Uterus (tissue), 4 donors: ENCODE data around the gene REXO1. TPM values are rescaled to one million over a fixed set of nuclear protein-coding genes. Genes with fewer than 3 reads are reported as not detected.
"Not testable (repeated sequence)": the region's sequence is repeated elsewhere in the genome, so short reads cannot be mapped to it uniquely, and the experiment has no call there.

Source experiments
- DNase-seq, 2 donors: peaks; one replicate each; pipeline ENCODE4 v3.0.0-alpha.2; 2019 to 2020
- H3K27ac ChIP-seq, 2 donors: fragments of 200-600 bp; sonication (generic); 1 replicate in 1 of 2; 2 replicates in 1 of 2; pipeline ENCODE4 v1.5.1; 2016 to 2018
- H3K27me3 ChIP-seq, 2 donors: fragments of 200-600 bp; sonication (generic); one replicate each; pipeline ENCODE4 v1.5.1; 2018 to 2019; ENCODE audit warnings: control low read depth in 1 of 2
- H3K36me3 ChIP-seq, 2 donors: fragments of 200-600 bp; sonication (generic); one replicate each; pipeline ENCODE4 v1.5.1; 2019; ENCODE audit warnings: control low read depth in 1 of 2
- H3K4me1 ChIP-seq, 2 donors: fragments of 200-600 bp; sonication (generic); one replicate each; pipeline ENCODE4 v1.5.1; 2018 to 2019; ENCODE audit warnings: control low read depth in 1 of 2
- H3K4me3 ChIP-seq, 2 donors: fragments of 200-600 bp; sonication (generic); 1 replicate in 1 of 2; 2 replicates in 1 of 2; pipeline ENCODE4 v1.5.1; 2018 to 2019; ENCODE audit warnings: mild to moderate bottlenecking in 1 of 2
- H3K9me3 ChIP-seq, 2 donors: fragments of 200-600 bp; sonication (generic); one replicate each; pipeline ENCODE4 v1.5.1; 2019; ENCODE audit warnings: control low read depth in 1 of 2
- CTCF ChIP-seq, 4 experiments: fragments of 200-600 bp in 2 of 4; fragments of 450-650 bp in 2 of 4; sonication (generic) in 2 of 4; IDR thresholded peaks; one replicate each; pipeline ENCODE4 v1.5.1; 2016 to 2019; ENCODE audit warnings: antibody characterized with exemption in 4 of 4, mild to moderate bottlenecking in 2 of 4, moderate library complexity in 1 of 4
- POLR2A ChIP-seq, 2 donors: fragments of 450-650 bp; IDR thresholded peaks; one replicate each; pipeline ENCODE4 v1.6.1; 2016; ENCODE audit warnings: antibody characterized with exemption in 2 of 2, mild to moderate bottlenecking in 1 of 2, moderate library complexity in 1 of 2
- intact Hi-C: fragments of 100-400 bp; cut with DNase I; formaldehyde crosslinking; loops from one replicate; pipeline ENCODE4 v1.15.1; 2023; ENCODE audit warnings: low total_unique reads
- total RNA-seq, 4 donors: library from RNA; depleted of rRNA in 3 of 4; stranded (reverse); fragments of >200 nt in 3 of 4; gene quantifications; one replicate each; pipeline versions ENCODE4 v1.1.0 to v1.2.4, GENCODE V29; 2014 to 2023
- donor health status: DM: yes; HTN: yes; CAD: no.

REXO1 gene
- total RNA-seq, 4 donors from 2014 or later = 1.5 to 67.4 (median 25.1) TPM

DNA sequence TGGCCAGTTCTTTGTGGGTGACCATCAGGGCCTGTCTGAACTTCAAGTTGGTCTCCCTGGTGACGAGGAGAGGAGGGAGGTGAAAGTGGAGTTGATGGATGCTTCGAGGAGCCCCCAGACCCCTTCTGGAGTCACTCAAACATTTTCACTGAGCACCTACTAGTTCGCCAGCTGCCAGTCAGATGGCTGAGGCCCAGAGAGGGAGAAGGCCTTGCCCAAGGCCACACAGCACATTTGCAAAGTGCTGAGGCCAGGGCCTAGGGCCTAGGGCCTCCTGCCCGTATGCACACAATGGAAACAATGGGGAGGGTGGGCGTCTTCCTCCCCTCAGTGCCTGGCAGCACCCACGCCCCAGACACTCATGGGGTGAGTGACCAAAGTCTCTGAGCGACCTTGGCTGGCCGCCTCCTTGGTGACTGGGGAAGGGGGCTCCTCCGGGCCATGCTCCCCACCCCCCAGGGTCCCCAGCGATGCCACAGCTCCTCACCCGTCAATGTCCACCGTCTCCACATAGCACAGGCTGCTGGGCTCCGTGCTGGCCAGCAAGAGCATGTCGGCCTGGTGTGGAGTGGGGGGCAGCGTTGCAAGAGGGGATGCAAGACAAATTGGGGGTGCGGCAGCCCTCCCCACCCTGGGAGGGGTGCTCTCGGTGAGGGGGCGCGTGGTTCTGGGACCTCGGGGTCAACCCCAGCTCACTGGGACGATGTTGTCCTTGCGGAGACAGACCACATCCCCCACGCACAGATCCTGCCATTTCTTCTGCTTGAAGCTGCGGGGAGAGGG lies 42.7 kb downstream of the REXO1 start:
- Histone ChIP-seq H3K27me3 (no peaks in the 10 kb centered on the region), H3K9me3 (no peaks in the 10 kb centered on the region), H3K27ac (no peak overlapping the region), H3K36me3 (no peaks in the 10 kb centered on the region), H3K4me3 (no peak overlapping the region), H3K4me1 (no peaks in the 10 kb centered on the region)
- intact Hi-C loops = no loop called here
- no peak for TF ChIP-seq CTCF (IDR thresholded peaks at IDR 0.05)
- TF ChIP-seq POLR2A (IDR thresholded peaks at IDR 0.05) = no peak
- no peak for DNase-seq

GRCh38 chr19:1804858-1805257 lies 43.4 kb downstream of the REXO1 start:
- DNase-seq = no peak
- no peaks in the 10 kb centered on the region for H3K27me3 ChIP-seq

GRCh38 chr19:1799695-1800342 lies 48.5 kb downstream of the REXO1 start:
- no peaks in the 10 kb centered on the region for H3K4me1 ChIP-seq
- DNase-seq = no peak
- TF ChIP-seq POLR2A (IDR thresholded peaks at IDR 0.05) = no peak
- no peak for TF ChIP-seq CTCF (IDR thresholded peaks at IDR 0.05)
- H3K4me3 ChIP-seq = no peak overlapping the region
- H3K36me3 ChIP-seq = no peaks in the 10 kb centered on the region
- H3K9me3 ChIP-seq = no peaks in the 10 kb centered on the region
- intact Hi-C loops = no loop called here
- H3K27me3 ChIP-seq = no peaks in the 10 kb centered on the region
- no peak overlapping the region for H3K27ac ChIP-seq

More at GRCh38 chr19:1804858-1805257, 43.4 kb downstream of the REXO1 start:
- H3K4me1 ChIP-seq = no peaks in the 10 kb centered on the region
- no peak overlapping the region for H3K4me3 ChIP-seq
- H3K36me3 ChIP-seq = no peaks in the 10 kb centered on the region
- no peaks in the 10 kb centered on the region for H3K9me3 ChIP-seq
- no peak overlapping the region for H3K27ac ChIP-seq
- no peak for TF ChIP-seq CTCF (IDR thresholded peaks at IDR 0.05)
- intact Hi-C loops = no loop called here

GRCh38 chr19:1797313-1797712 lies 51.0 kb downstream of the REXO1 start:
- H3K36me3 ChIP-seq, intact Hi-C loops, H3K9me3 ChIP-seq, H3K4me1 ChIP-seq, H3K27ac ChIP-seq, H3K4me3 ChIP-seq, DNase-seq, H3K27me3 ChIP-seq: not testable (repeated sequence)

DNA sequence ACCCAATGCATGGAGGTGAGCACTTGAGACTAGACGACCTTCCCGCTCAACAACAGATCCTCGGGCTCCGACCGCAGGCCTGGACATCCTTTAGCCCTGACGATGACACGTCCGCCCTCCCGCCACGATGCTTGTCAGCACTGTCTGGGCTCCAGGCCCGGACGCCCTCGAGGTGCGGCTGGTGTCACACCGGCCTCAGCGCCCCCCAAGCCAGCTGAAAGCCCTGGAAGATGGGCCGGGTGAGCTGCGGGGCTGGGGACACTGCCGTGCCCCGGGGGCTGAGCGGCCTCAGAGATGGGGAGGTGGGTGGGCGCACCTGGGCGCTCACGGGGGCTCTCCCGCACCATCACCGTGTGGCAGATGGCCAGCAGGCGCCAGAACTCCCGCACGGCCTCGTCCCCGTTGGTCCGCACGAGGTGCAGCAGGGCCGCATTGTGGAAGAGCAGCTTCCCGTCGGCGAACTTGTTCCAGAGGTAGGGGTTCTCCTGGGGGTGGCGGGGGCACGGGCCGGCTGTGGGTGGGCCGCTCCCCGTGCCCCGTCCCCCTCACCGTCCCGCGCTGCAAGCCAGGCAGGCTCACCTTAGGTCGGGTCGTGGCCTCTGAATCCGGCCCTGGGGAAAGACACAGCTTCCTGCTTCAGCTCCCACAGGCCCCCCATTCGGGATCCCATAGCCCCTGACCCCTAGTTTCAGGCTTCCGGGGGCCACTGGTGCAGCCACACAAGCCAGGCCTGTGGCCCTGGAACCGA lies 51.7 kb downstream of the REXO1 start:
- DNase-seq = no peak
- H3K36me3 ChIP-seq = no peaks in the 10 kb centered on the region
- intact Hi-C loops = no loop called here
- no peak overlapping the region for H3K27ac ChIP-seq
- H3K9me3 ChIP-seq = no peaks in the 10 kb centered on the region
- no peak overlapping the region for H3K4me3 ChIP-seq
- H3K27me3 ChIP-seq = no peaks in the 10 kb centered on the region
- TF ChIP-seq POLR2A (IDR thresholded peaks at IDR 0.05) (no peak), CTCF (IDR thresholded peaks at IDR 0.05) (no peak)
- no peaks in the 10 kb centered on the region for H3K4me1 ChIP-seq
